ENCODE data around the gene ASAH2B. TPM values are rescaled to one million over a fixed set of nuclear protein-coding genes. Genes with fewer than 3 reads are reported as not detected.
"Not testable (repeated sequence)": the region's sequence is repeated elsewhere in the genome, so short reads cannot be mapped to it uniquely, and the experiment has no call there.

Gene ASAH2B
- total RNA-seq, 1 donor from 2014 or later: 6.3 TPM

DNA sequence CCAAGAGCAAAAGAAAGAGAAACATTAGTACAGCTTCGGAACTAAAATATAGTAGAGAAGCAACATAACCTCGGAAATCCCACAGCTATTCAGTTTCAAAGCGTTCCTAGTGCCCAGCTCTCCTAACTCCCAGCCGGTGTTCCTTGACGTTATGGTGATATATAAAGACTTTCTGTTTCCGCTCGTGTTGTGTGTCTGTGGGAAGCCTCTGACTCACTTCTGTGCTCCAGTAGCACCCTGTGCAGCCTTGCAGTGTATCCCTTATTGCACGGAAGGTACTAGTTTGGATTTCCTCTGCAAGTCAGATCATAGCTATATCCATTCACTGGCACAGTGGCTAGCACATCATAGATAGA lies 535 bp downstream of the ASAH2B start:
- H3K4me3 Mint-ChIP-seq: peak overlapping the region; percentile 95
- H3K4me1 Mint-ChIP-seq: peaks cover 9% of the 10 kb centered on the region
- H3K27me3 Mint-ChIP-seq (ENCODE audit: low read depth): peaks cover 29% of the 10 kb centered on the region
- TF ChIP-seq, protein P1, sequence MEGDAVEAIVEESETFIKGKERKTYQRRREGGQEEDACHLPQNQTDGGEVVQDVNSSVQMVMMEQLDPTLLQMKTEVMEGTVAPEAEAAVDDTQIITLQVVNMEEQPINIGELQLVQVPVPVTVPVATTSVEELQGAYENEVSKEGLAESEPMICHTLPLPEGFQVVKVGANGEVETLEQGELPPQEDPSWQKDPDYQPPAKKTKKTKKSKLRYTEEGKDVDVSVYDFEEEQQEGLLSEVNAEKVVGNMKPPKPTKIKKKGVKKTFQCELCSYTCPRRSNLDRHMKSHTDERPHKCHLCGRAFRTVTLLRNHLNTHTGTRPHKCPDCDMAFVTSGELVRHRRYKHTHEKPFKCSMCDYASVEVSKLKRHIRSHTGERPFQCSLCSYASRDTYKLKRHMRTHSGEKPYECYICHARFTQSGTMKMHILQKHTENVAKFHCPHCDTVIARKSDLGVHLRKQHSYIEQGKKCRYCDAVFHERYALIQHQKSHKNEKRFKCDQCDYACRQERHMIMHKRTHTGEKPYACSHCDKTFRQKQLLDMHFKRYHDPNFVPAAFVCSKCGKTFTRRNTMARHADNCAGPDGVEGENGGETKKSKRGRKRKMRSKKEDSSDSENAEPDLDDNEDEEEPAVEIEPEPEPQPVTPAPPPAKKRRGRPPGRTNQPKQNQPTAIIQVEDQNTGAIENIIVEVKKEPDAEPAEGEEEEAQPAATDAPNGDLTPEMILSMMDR (IDR thresholded peaks at IDR 0.05; ENCODE audit: unreplicated experiment): no peak
- no peak for DNase-seq (ENCODE audit: low spot score in 2 of 2, unreplicated experiment in 2 of 2)
- H3K36me3 Mint-ChIP-seq: no peaks in the 10 kb centered on the region
- H3K9me3 Mint-ChIP-seq: no peaks in the 10 kb centered on the region
- peak overlapping the region; percentile 95 for H3K27ac Mint-ChIP-seq

DNA sequence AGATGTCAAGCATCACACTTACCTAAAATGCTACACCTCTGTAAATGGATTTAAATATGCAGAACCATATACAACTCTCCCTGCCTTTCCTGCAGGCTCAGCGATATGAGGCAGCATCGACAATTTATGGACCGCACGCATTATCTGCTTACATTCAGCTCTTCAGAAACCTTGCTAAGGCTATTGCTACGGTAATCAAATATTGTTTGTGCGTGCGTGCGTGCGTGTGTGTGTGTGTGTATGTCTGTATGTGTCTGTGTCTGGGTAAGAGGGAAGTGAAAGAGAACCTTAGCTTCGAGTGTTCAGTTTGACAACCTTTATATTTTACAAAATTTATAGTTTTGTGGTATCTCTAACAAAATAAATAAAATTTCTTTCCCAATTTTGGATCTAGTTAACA lies 3.1 kb downstream of the ASAH2B start:
- DNase-seq (ENCODE audit: low spot score in 2 of 2, unreplicated experiment in 2 of 2); H3K4me1 Mint-ChIP-seq; H3K27ac Mint-ChIP-seq; H3K4me3 Mint-ChIP-seq; H3K36me3 Mint-ChIP-seq; H3K9me3 Mint-ChIP-seq: not testable (repeated sequence)
- peaks cover 12% of the 10 kb centered on the region for H3K27me3 Mint-ChIP-seq (ENCODE audit: low read depth)

DNA sequence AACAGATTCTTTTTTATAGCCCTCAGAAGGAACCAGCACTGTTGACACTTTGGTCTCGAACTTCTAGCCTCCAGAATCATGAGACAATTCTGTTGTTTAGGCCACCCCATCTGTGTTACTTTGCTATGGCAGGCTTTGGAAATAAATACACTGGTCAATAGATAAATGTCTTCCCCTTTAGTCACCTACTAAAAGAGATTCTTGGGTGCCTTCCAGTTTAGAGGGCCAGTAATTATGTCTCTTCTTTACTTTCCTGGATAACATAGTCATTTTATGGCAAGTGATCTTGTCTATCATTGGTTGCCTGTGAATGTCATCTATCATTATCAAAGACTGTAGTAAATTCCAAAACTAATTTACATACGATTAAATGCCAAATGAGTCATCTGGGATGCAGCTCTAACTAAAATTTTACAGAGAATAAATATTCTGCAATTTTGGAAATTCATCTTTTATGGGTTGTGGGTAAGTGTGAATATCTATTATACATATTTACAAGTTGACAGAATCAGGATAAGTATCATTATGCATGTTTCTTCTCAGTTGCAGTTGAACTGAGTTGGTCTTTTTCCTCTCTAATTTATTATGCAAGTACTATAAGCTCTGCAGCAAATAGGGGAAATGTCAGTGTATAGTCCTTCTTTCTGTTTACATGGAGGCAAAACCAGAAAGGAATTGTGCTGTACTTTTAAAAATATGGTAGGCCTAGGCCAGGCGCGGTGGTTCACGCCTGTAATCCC lies 27.2 kb downstream of the ASAH2B start:
- not testable (repeated sequence) for H3K4me3 Mint-ChIP-seq; H3K27me3 Mint-ChIP-seq (ENCODE audit: low read depth); H3K27ac Mint-ChIP-seq; DNase-seq (ENCODE audit: low spot score in 2 of 2, unreplicated experiment in 2 of 2); H3K4me1 Mint-ChIP-seq; H3K36me3 Mint-ChIP-seq; H3K9me3 Mint-ChIP-seq

DNA sequence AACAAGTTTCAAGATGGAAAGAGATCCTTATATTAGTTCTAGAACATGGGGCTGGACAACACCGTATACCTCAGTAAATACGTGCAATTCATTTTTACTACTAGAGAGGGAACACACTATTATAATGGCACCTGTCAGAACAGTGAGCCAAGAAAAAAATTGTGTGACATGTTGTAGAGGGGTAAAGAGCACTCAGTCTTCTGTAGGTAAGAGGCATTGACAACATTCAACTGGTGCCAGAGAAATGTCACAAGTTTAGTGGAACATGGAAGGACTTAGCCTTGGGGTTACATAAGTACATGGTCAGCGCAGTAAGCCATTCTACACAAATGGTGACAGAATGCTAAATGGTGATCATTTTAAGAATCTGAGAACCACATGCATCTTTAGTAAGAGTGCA lies 32.3 kb downstream of the ASAH2B start:
- DNase-seq (ENCODE audit: low spot score in 2 of 2, unreplicated experiment in 2 of 2); H3K27me3 Mint-ChIP-seq (ENCODE audit: low read depth); H3K27ac Mint-ChIP-seq; H3K9me3 Mint-ChIP-seq; H3K36me3 Mint-ChIP-seq; H3K4me1 Mint-ChIP-seq; H3K4me3 Mint-ChIP-seq: not testable (repeated sequence)

DNA sequence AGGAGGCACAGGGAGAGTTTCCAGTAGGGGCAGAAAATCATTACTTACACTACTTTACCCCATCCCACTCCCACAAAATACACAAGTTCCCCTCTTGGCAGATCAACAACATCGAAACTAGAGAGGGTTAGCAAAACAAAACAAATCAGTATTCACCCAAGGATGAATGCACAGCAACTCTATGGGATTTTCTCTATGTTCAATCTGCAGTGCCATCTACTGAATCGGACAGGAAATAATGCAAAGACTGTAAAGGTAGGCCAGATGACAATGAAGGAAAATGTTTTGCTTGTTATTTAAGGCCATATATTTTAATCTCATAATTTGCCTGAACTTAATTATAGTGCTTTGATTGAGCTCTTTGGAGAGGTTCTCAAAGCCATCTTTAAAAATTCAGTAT lies 35.1 kb downstream of the ASAH2B start:
- H3K27me3 Mint-ChIP-seq (ENCODE audit: low read depth); H3K4me3 Mint-ChIP-seq; H3K9me3 Mint-ChIP-seq; H3K4me1 Mint-ChIP-seq; H3K27ac Mint-ChIP-seq; DNase-seq (ENCODE audit: low spot score in 2 of 2, unreplicated experiment in 2 of 2); H3K36me3 Mint-ChIP-seq: not testable (repeated sequence)

DNA sequence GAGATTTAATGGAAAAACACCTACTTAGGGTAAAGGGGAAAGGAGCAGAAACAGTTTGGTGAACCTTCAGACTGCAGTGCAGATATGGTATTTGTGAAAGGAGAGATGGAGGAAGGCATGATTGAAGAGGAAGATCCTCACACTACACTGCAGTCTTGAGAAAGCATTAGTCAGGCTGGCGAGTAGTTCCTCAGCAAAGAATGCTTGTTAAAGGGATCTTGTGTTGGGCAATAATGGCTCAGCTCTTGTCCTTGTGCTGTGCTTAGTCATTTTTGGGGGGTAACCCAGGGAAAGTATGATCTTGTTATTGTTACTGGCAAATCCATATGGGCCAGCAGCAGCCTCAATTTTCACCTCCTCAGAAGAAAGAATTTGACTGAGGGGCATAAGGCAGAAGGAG lies 40.3 kb downstream of the ASAH2B start:
- not testable (repeated sequence) for H3K36me3 Mint-ChIP-seq; H3K27ac Mint-ChIP-seq; H3K9me3 Mint-ChIP-seq; H3K27me3 Mint-ChIP-seq (ENCODE audit: low read depth); H3K4me1 Mint-ChIP-seq; H3K4me3 Mint-ChIP-seq; DNase-seq (ENCODE audit: low spot score in 2 of 2, unreplicated experiment in 2 of 2)

DNA sequence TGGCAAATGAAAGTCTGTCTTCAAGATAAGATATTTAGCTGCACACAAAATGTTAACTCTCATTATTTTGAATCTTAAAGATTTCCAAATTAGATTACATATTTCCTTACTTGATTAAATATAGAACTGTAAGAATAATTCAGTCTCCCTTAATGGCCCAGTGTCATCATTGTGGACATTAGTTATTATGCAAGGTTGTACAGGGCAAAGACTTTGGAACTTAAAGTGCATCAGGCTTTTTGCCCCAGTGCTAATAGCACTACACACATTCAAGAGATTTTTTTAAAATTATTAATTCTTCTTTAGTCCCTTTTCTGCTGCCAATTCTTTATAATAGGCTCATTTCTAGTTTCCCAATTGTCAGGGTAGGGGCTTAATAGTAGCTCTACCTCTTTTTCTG lies 42.3 kb downstream of the ASAH2B start:
- H3K4me3 Mint-ChIP-seq; H3K27ac Mint-ChIP-seq; H3K27me3 Mint-ChIP-seq (ENCODE audit: low read depth); DNase-seq (ENCODE audit: low spot score in 2 of 2, unreplicated experiment in 2 of 2); H3K4me1 Mint-ChIP-seq; H3K36me3 Mint-ChIP-seq: not testable (repeated sequence)
- peaks cover 12% of the 10 kb centered on the region for H3K9me3 Mint-ChIP-seq

DNA sequence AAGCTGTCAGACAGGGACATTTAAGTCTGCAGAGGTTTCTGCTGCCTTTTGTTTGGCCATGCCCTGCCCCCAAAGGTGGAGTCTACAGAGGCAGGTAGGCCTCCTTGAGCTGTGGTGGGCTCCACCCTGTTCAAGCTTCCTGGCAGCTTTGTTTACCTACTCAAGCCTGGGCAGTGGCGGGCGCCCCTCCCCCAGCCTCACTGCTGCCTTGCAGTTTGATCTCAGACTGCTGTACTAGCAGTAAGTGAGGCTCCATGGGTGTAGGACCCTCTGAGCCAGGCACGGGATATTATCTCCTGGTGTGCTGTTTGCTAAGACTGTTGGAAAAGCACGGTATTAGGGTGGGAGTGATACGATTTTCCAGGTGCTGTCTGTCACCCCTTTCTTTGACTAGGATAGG lies 48.2 kb downstream of the ASAH2B start:
- H3K4me3 Mint-ChIP-seq; H3K36me3 Mint-ChIP-seq; DNase-seq (ENCODE audit: low spot score in 2 of 2, unreplicated experiment in 2 of 2); H3K27ac Mint-ChIP-seq; H3K4me1 Mint-ChIP-seq: not testable (repeated sequence)
- peaks cover 16% of the 10 kb centered on the region for H3K9me3 Mint-ChIP-seq
- H3K27me3 Mint-ChIP-seq (ENCODE audit: low read depth): peaks cover 23% of the 10 kb centered on the region

DNA sequence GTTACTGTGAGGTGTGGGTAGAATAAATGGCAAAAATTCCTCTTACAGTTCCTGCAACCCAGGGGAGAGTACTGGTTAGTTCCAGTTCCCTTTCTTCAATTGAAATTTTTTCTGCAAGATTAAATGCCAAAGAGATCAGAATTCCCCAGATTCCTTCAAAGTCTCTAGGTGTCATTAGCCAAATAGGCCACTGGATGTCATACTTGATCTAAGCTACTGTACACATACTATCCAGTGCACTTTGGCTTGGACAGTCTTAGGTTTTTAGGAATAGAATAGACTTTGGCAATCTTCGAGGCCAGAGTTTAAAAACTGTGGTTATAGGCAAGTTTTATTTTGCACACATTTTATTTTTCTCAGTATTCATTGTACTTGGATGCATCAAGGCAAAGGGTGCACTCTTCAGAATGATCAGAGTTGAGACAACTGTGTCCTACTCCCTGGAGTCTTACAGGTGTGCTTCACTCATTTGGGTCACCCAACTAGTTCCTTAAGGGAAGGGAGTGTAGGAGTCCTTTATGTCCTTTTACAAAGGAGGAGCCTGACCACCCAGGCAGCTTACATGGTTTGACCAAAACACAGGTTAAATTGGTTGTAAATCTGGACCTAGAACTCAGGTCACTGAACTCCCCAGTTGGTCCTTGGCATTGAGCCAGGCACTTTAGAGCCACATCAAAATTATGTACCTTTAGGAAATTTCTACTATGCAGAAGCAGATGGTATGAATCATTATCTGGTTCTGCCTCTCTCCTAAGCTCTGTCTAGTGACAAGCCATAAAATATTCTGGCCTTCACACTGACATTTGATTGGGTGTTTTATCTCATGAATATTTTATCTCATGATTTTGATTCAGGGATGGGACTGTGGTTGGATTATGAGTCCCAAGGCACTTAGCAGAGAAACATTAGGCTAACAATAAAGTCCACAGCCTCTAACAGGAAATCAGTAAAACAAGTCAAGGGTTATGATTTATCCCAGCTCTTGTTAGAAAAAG lies 49.5 kb downstream of the ASAH2B start:
- Mint-ChIP-seq H3K9me3 (peaks cover 16% of the 10 kb centered on the region), H3K4me3 (no peak overlapping the region), H3K4me1 (peaks cover 2% of the 10 kb centered on the region), H3K27me3 (ENCODE audit: low read depth) (peaks cover 27% of the 10 kb centered on the region), H3K27ac (no peak overlapping the region), H3K36me3 (no peaks in the 10 kb centered on the region)
- TF ChIP-seq, protein P1 (IDR thresholded peaks at IDR 0.05; ENCODE audit: unreplicated experiment): no peak
- DNase-seq (ENCODE audit: low spot score in 2 of 2, unreplicated experiment in 2 of 2): no peak

Measured in mesothelial cell of epicardium (in vitro differentiated cells).